HG03575 (cell line): ENCODE results near the gene CAPN10.
"Not testable (repeated sequence)": the region's sequence is repeated elsewhere in the genome, so short reads cannot be mapped to it uniquely, and the experiment has no call there.

Experiments used
- ATAC-seq: cut with Tn5 transposase; IDR thresholded peaks from one replicate; pipeline ENCODE4 v1.9.1; 2021; ENCODE audit not compliant: unreplicated experiment, insufficient number of reproducible peaks, low FRiP score; ENCODE audit errors: extremely low read depth

CAPN10 gene

DNA sequence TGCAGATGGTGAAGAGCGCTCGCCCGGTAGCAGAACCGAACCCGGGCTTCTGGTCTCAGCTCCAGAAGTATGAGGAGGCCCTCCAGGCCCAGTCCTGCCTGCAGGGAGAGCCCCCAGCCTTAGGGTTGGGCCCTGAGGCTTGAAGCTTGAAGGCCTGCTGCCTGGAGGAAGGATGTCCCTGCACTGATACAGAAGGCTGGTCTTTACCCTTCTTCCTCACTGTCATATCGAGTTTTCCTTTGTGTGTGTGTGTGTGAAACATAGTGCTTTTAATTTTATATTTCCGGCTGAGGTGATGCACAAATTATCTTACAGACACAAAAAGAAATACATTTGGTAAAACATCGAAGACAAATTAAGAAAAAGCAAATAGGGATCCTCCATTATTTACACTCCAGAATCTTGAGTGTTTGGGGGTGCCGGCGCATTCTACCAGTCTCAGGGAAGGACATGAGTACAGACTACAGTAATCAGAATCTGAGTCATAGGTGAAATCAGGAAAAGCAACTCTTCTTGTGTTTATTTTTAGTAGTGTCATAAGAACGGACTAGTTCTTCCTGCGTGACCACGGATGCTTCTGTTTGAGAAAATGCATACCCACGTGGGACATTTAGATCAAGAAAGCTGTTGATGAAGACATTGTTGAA is 25.1 kb upstream of the CAPN10 start:
- no peak for ATAC-seq

GRCh38 chr2:240563231-240563630 is 23.3 kb upstream of the CAPN10 start:
- ATAC-seq: not testable (repeated sequence)

GRCh38 chr2:240563951-240564560 is 22.5 kb upstream of the CAPN10 start:
- no peak for ATAC-seq

GRCh38 chr2:240564561-240565332 is 21.8 kb upstream of the CAPN10 start:
- ATAC-seq: no peak

GRCh38 chr2:240565333-240566202 is 21.0 kb upstream of the CAPN10 start:
- ATAC-seq: no peak

GRCh38 chr2:240566203-240567136 is 20.1 kb upstream of the CAPN10 start:
- no peak for ATAC-seq

GRCh38 chr2:240567137-240567871 is 19.2 kb upstream of the CAPN10 start:
- no peak for ATAC-seq

- ATAC-seq: no peak
Measured at GRCh38 chr2:240567872-240568677, 18.5 kb upstream of the CAPN10 start, which contains the start of gene RNPEPL1. Gene RNPEPL1 (plus strand): TSS chr2:240568484. CDS start chr2:240568587, 103 bp downstream.

DNA sequence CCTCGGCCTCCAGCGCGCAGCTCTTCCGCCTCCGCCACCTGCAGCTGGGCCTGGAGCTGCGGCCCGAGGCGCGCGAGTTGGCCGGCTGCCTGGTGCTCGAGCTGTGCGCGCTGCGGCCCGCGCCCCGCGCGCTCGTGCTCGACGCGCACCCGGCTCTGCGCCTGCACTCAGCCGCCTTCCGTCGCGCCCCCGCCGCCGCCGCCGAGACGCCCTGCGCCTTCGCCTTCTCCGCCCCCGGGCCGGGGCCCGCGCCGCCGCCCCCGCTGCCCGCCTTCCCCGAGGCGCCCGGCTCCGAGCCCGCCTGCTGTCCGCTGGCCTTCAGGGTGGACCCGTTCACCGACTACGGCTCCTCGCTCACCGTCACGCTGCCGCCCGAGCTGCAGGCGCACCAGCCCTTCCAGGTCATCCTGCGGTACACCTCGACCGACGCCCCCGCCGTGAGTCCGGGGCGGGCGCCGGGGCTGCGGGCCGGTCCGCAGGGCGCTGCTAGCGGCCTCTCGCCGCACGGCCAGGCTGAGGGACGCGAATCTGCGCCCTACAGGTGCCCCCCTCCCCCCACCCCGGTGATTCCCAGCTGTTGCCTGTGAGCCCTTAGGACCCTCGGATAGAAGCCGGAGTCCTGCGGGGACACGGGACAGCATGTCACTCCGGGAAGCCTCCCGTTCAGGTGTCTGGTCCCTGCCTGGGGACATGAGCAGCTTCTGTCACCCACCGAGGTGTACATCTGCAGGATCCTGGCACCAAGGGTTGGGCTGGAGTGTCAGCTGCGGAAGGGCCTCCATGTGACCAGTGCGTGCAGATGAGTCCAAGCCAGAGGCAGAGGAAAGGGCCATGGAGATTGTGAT is 17.6 kb upstream of the CAPN10 start:
- ATAC-seq: no peak

DNA sequence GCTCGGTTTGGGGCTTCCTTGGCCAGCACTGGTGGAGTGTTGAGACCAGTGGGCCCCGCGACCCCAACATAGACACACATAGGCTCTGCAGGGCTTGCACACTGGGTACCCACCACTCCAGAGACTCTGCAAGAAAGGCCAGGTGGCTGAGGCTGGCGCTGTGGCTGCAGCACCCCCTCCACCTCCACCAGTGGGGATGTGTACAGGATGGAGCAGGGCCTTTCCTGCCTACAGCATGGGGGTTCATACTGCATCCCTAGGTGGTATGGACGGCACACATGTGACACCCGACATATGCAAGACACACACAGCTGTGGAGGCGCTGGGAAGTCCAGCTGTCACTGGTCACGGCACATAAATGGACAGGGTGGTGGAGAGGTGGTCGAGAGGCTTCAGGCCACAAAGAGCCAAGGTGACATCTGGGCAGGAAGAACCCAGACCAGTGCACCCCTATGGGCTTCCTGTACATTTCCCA is 17.0 kb upstream of the CAPN10 start:
- no peak for ATAC-seq

- ATAC-seq: no peak
Measured at GRCh38 chr2:240569998-240570530, 16.5 kb upstream of the CAPN10 start.

- no peak for ATAC-seq
Measured at GRCh38 chr2:240570531-240571313, 15.8 kb upstream of the CAPN10 start.

- ATAC-seq: no peak
Measured at GRCh38 chr2:240571314-240571973, 15.1 kb upstream of the CAPN10 start.
